IMR-90 (cell line): ENCODE measurements around the gene VAV3.

Experiments used
- CEBPB ChIP-seq: IDR thresholded peaks from 2 replicates; pipeline ENCODE4 v1.6.1; 2012; ENCODE audit warnings: low read depth, low read length, improper control_type of control experiment
- NFE2L2 ChIP-seq: fragments of 150-350 bp; IDR thresholded peaks from 2 replicates; pipeline ENCODE4 v1.6.1; 2016; ENCODE audit warnings: low read depth, mild to moderate bottlenecking, low read length
- TF ChIP-seq, protein P1 (sequence below): conservative IDR thresholded peaks from 2 replicates; pipeline ENCODE4 v1.5.1; 2012; ENCODE audit warnings: mild to moderate bottlenecking, low read depth, low read length, improper control_type of control experiment

DNA sequence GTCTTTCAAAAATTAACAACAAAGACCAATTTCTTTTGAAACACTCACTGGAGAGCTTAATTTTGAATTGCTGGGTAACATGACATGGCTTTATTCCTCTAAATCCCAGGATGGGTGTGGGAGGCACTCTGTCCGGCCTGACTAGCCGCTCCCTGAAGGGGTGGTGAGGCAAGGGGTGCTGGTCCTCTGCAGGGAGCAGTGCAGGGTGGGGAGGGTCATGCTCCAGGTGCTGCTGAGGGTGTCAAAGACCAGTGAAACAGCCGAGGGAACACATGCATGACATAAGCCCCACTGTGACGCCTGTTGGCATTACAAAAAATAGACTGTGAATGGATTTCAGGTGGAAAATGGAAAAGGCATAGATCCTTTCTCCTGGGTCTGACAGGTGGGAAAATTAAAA lies 223.7 kb downstream of the VAV3 start:
- TF ChIP-seq, protein P1, sequence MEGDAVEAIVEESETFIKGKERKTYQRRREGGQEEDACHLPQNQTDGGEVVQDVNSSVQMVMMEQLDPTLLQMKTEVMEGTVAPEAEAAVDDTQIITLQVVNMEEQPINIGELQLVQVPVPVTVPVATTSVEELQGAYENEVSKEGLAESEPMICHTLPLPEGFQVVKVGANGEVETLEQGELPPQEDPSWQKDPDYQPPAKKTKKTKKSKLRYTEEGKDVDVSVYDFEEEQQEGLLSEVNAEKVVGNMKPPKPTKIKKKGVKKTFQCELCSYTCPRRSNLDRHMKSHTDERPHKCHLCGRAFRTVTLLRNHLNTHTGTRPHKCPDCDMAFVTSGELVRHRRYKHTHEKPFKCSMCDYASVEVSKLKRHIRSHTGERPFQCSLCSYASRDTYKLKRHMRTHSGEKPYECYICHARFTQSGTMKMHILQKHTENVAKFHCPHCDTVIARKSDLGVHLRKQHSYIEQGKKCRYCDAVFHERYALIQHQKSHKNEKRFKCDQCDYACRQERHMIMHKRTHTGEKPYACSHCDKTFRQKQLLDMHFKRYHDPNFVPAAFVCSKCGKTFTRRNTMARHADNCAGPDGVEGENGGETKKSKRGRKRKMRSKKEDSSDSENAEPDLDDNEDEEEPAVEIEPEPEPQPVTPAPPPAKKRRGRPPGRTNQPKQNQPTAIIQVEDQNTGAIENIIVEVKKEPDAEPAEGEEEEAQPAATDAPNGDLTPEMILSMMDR: no peak
- TF ChIP-seq NFE2L2: no peak
- TF ChIP-seq CEBPB: no peak
